A673 (cell line): ENCODE results near the gene ELAVL3. TPM values are rescaled to one million over a fixed set of nuclear protein-coding genes. Genes with fewer than 3 reads are reported as not detected.

Experiments
- BruUV-seq: library from RNA; stranded (reverse); fragments of 400-500 nt; replicated peaks from 2 replicates; lab custom pipeline; 2021; lab: Mats Ljungman, UMichigan
- CTCF ChIA-PET: fragments of 300-600 bp; sonication (Branson Sonifier 250); formaldehyde crosslinking; loops from one replicate; lab custom pipeline; 2022; ENCODE audit warnings: antibody characterized with exemption; lab: Charles Lee
- POLR2A ChIA-PET: fragments of 300-600 bp; sonication (Branson Sonifier 250); formaldehyde crosslinking; loops from one replicate; lab custom pipeline; 2022; ENCODE audit warnings: antibody characterized with exemption; ENCODE audit not compliant: low non-redundant PET; lab: Charles Lee
- DNase-seq: peaks from one replicate; pipeline ENCODE4 v3.0.0-alpha.2; 2015; ENCODE audit warnings: low spot score
- H3K27ac ChIP-seq: fragments of 200-600 bp; sonication (generic); 2 replicates; pipeline ENCODE4 v1.5.1; 2016; ENCODE audit warnings: mixed run types, low read depth, mild to moderate bottlenecking, mixed read lengths, antibody characterized with exemption, low read length; ENCODE audit not compliant: poor library complexity, severe bottlenecking
- H3K27me3 ChIP-seq: fragments of 200-600 bp; sonication (generic); replicated peaks from 2 replicates; pipeline ENCODE4 v1.6.1; 2017; ENCODE audit warnings: mixed run types, low read depth, mild to moderate bottlenecking, mixed read lengths, antibody characterized with exemption, low read length; ENCODE audit not compliant: insufficient read depth, poor library complexity
- H3K36me3 ChIP-seq: fragments of 200-600 bp; sonication (generic); 2 replicates; pipeline ENCODE4 v1.6.1; 2016; ENCODE audit warnings: mixed run types, mild to moderate bottlenecking, mixed read lengths, antibody characterized with exemption, low read length; ENCODE audit not compliant: insufficient read depth, poor library complexity, severe bottlenecking
- H3K4me1 ChIP-seq: fragments of 200-600 bp; sonication (generic); 2 replicates; pipeline ENCODE4 v1.6.1; 2017; ENCODE audit warnings: mixed run types, mild to moderate bottlenecking, mixed read lengths, antibody characterized with exemption, low read length; ENCODE audit not compliant: insufficient read depth, poor library complexity, severe bottlenecking
- H3K4me3 ChIP-seq: fragments of 200-600 bp; sonication (generic); 2 replicates; pipeline ENCODE4 v1.5.1; 2016; ENCODE audit warnings: low read depth, mixed run types, mild to moderate bottlenecking, mixed read lengths, low read length; ENCODE audit not compliant: poor library complexity, severe bottlenecking
- H3K9me3 ChIP-seq: fragments of 200-600 bp; sonication (generic); 2 replicates; pipeline ENCODE4 v1.6.1; 2016; ENCODE audit warnings: mixed run types, low read depth, mild to moderate bottlenecking, mixed read lengths, antibody characterized with exemption, low read length; ENCODE audit not compliant: poor library complexity, severe bottlenecking
- EZH2 ChIP-seq: fragments of 200-600 bp; sonication (generic); IDR thresholded peaks from 2 replicates; pipeline ENCODE4 v1.6.1; 2017; ENCODE audit warnings: borderline replicate concordance, low read depth, mild to moderate bottlenecking, mixed read lengths, antibody characterized with exemption, low read length; ENCODE audit not compliant: poor library complexity, severe bottlenecking
- intact Hi-C: fragments of 100-400 bp; cut with micrococcal nuclease; formaldehyde crosslinking; loops from one replicate; pipeline ENCODE4 v1.10.0; 2022; ENCODE audit not compliant: unreplicated experiment
- total RNA-seq: library from RNA; stranded (reverse); gene quantifications from 2 replicates; pipeline ENCODE4 v1.2.3, GENCODE V29; 2021
- TF ChIP-seq, protein P1 (sequence below): fragments of 300-800, 200-600 bp; sonication (generic); conservative IDR thresholded peaks from 2 replicates; pipeline ENCODE4 v1.5.1; 2017; ENCODE audit warnings: low read depth, mild to moderate bottlenecking, antibody characterized with exemption, low read length, moderate library complexity, mixed read lengths

Gene ELAVL3
- total RNA-seq, 1 experiment from 2014 or later = 5.3 TPM

DNA sequence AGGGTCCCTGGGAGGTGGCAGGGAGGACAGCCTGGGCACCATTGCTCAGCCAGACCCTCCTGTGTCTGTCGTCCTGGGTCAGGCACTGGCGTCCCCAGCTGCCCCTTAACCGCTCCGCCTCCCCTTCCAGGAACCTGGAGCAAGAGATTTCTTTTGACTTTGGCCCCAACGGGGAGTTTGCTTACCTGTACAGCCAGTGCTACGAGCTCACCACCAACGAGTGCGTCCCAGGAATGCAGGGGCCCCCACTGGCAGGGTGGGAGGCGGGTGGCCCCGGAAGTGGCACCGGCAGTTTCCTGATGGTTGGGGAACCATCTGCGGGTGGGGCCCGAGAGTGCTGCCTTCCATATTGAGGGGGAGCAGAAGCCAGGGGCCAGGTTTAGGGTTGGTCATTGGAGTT, 32.4 kb downstream of the ELAVL3 start:
- intact Hi-C loops = loop anchor here (10.0 kb wide), 1 partner anchor 154 kb away; the partner anchor contains the start of gene TSPAN16
- no peaks in the 10 kb centered on the region for H3K9me3 ChIP-seq
- no peak overlapping the region for H3K4me3 ChIP-seq
- peaks cover 17% of the 10 kb centered on the region for H3K4me1 ChIP-seq
- H3K36me3 ChIP-seq = peaks cover 35% of the 10 kb centered on the region
- H3K27me3 ChIP-seq = no peaks in the 10 kb centered on the region
- TF ChIP-seq, protein P1, sequence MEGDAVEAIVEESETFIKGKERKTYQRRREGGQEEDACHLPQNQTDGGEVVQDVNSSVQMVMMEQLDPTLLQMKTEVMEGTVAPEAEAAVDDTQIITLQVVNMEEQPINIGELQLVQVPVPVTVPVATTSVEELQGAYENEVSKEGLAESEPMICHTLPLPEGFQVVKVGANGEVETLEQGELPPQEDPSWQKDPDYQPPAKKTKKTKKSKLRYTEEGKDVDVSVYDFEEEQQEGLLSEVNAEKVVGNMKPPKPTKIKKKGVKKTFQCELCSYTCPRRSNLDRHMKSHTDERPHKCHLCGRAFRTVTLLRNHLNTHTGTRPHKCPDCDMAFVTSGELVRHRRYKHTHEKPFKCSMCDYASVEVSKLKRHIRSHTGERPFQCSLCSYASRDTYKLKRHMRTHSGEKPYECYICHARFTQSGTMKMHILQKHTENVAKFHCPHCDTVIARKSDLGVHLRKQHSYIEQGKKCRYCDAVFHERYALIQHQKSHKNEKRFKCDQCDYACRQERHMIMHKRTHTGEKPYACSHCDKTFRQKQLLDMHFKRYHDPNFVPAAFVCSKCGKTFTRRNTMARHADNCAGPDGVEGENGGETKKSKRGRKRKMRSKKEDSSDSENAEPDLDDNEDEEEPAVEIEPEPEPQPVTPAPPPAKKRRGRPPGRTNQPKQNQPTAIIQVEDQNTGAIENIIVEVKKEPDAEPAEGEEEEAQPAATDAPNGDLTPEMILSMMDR = no peak
- no peak for TF ChIP-seq EZH2
- ChIA-PET POLR2A (no interaction called here), CTCF (no interaction called here)
- H3K27ac ChIP-seq = no peak overlapping the region
- no TSS peak for BruUV-seq
- no peak for DNase-seq

DNA sequence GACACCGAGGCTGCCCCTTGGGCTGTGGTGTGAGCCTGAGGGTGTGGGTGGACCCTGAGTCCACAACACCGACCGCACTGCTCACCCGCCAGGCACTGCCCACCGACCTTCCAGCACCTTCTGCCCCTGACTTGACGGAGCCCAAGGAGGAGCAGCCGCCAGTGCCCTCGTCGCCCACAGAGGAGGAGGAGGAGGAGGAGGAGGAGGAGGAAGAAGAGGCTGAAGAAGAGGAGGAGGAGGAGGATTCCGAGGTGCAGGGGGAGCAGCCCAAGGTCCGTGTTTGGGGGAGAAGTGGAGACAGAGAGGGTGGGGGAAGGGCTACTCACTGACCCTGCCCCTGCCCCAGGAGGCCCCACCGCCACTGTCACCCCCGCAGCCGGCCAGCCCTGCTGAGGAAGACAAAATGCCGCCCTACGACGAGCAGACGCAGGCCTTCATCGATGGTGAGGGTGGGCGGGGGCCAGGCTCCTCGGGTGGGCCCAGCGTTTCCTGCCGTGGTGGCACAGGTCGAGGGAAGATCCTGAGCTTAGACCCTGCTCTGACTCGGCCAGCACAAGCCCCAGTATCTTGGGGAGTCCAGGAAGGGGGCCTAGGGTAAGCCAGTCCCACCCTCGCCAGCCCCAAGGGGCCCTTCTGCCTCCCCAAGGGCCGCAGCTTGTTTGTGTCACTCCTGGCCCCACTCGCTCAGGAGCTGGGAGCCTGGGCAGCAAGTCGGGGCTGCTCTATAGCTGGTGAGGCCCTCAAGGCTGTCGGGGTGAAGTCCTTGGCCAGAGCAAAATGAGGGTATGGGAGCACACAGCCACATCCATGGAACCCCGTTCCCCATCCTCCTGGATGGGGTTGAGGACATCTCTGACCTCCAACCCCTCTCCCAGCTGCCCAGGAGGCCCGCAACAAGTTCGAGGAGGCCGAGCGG, 33.2 kb downstream of the ELAVL3 start:
- ChIA-PET CTCF (interaction anchor here (0.6 kb wide), 2 partner anchors 11 to 18 kb away, joined by 4 to 5 read pairs; no protein-coding TSS in a partner anchor), POLR2A (no interaction called here)
- TF ChIP-seq EZH2 = no peak
- TF ChIP-seq, protein P1 = no peak
- intact Hi-C loops = loop anchor here (10.0 kb wide), 1 partner anchor 153 kb away; the partner anchor contains the start of gene TSPAN16
- Histone ChIP-seq H3K36me3 (peaks cover 36% of the 10 kb centered on the region), H3K4me1 (peaks cover 14% of the 10 kb centered on the region), H3K27me3 (no peaks in the 10 kb centered on the region), H3K9me3 (no peaks in the 10 kb centered on the region), H3K27ac (no peak overlapping the region), H3K4me3 (no peak overlapping the region)
- no TSS peak for BruUV-seq
- no peak for DNase-seq

DNA sequence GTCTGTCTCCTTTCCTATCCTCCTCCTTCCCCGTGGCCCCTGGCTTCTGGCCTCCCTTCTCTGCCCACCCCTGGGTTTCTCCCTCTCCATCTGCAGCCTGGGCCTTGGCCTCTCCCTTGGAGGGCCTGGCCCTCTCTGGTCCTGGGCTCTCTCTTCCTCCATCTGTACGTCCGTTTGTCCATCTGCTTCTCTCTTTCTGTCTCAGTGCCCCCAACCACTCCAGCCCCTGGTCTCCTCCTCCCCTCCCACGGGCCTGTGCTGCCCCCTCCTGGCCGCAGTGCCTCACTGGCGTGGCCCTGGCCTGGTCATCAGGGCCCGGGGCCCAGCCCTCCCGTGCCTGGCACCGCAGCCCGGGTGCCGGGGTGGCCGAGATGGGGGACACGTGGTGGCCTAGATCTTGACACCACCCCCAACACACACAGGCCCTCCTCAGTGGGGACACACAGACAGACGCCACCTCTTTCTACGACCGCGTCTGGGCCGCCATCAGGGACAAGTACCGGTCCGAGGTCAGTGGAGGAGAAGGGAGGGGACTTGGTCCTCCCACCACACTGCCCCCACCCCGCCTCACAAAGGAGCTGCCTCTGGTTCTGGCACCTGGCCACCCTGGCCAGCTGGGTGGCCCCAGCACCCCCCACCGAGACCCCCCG, 34.1 kb downstream of the ELAVL3 start:
- H3K27me3 ChIP-seq = no peaks in the 10 kb centered on the region

More for the DNA sequence above, 34.1 kb downstream of the ELAVL3 start:
- intact Hi-C loops = loop anchor here (10.0 kb wide), 1 partner anchor 152 kb away; the partner anchor contains the start of gene TSPAN16
- Histone ChIP-seq H3K4me3 (no peak overlapping the region), H3K36me3 (peaks cover 44% of the 10 kb centered on the region), H3K4me1 (peaks cover 6% of the 10 kb centered on the region), H3K9me3 (no peaks in the 10 kb centered on the region), H3K27ac (no peak overlapping the region)
- ChIA-PET CTCF (interaction anchor here (0.6 kb wide), 3 partner anchors 10 to 133 kb away, joined by 3 to 5 read pairs (median 4); no protein-coding TSS in a partner anchor), POLR2A (no interaction called here)
- TF ChIP-seq, protein P1 = peak; percentile 81
- no peak for TF ChIP-seq EZH2
- BruUV-seq = no TSS peak
- DNase-seq = peak; percentile 60
